Rectal smooth muscle tissue (tissue), 1 donor: Measurements from ENCODE around the gene SLC12A3.
"Not testable (repeated sequence)": the region's sequence is repeated elsewhere in the genome, so short reads cannot be mapped to it uniquely, and the experiment has no call there.

Experiments
- H3K27ac ChIP-seq: one replicate; pipeline ENCODE4 v1.7.0; 2013; ENCODE audit warnings: low read depth, low read length, inconsistent platforms
- H3K27me3 ChIP-seq: one replicate; pipeline ENCODE4 v1.7.0; 2013; ENCODE audit warnings: low read length; ENCODE audit not compliant: control insufficient read depth, insufficient read depth
- H3K36me3 ChIP-seq: one replicate; pipeline ENCODE4 v1.7.0; 2013; ENCODE audit warnings: low read length; ENCODE audit not compliant: control insufficient read depth, insufficient read depth
- H3K4me1 ChIP-seq: one replicate; pipeline ENCODE4 v1.7.0; 2013; ENCODE audit warnings: low read length; ENCODE audit not compliant: control insufficient read depth, insufficient read depth
- H3K4me3 ChIP-seq: one replicate; pipeline ENCODE4 v1.7.0; 2013; ENCODE audit warnings: low read length
- H3K9ac ChIP-seq: one replicate; pipeline ENCODE4 v1.7.0; 2013; ENCODE audit warnings: low read length

The SLC12A3 gene

GRCh38 chr16:56927471-56927870 is 62.5 kb downstream of the SLC12A3 start:
- Histone ChIP-seq H3K4me3 (no peak overlapping the region), H3K27me3 (no peaks in the 10 kb centered on the region), H3K27ac (no peak overlapping the region), H3K4me1 (peaks cover 5% of the 10 kb centered on the region), H3K9ac (no peak overlapping the region), H3K36me3 (no peaks in the 10 kb centered on the region)

GRCh38 chr16:56929639-56930038 is 64.6 kb downstream of the SLC12A3 start:
- Histone ChIP-seq H3K36me3 (no peaks in the 10 kb centered on the region), H3K4me1 (peaks cover 5% of the 10 kb centered on the region), H3K9ac (no peak overlapping the region), H3K4me3 (no peak overlapping the region), H3K27me3 (no peaks in the 10 kb centered on the region), H3K27ac (no peak overlapping the region)

DNA sequence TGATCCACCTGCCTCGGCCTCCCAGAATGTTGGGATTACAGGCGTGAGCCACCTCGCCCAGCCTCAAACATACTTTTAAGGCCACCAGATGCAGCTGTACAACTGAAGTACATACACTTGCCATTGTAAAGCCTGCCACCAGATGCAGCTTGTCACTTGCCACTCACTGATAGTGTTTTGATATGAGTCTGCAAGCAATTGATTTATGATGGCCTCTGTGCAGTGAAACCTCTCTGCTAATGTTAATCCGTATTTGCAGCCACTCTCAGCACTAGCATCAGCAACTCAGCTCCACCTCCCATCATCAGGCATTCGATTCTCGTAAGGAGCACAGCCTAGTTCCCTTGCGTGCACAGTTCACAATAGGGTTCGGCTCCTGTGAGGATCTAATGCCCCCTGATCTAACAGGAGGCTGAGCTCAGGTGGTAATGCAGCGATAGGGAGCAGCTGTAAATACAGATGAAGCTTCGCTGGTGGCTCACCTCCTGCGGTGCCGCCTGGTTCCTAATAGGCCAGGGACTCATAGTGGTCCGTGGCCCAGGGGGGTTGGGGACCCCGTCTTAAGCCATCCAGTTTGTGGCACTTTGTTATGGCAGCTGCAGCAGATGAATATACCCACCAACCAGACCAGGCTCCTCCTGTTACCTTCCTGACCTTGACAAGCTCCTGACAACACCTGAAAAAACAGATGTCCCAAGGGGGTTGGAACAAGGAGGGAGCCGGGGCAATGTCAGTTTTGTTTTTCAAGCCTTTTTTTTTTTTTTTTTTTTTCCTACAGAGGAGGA is 65.7 kb downstream of the SLC12A3 start:
- H3K4me1 ChIP-seq = peaks cover 11% of the 10 kb centered on the region
- H3K9ac ChIP-seq = no peak overlapping the region
- no peak overlapping the region for H3K4me3 ChIP-seq
- no peaks in the 10 kb centered on the region for H3K27me3 ChIP-seq
- no peaks in the 10 kb centered on the region for H3K36me3 ChIP-seq
- no peak overlapping the region for H3K27ac ChIP-seq

GRCh38 chr16:56931271-56931891 is 66.4 kb downstream of the SLC12A3 start:
- H3K27me3 ChIP-seq = no peaks in the 10 kb centered on the region
- H3K4me3 ChIP-seq = peak overlapping the region; percentile 73
- peak overlapping the region; percentile 98 for H3K27ac ChIP-seq
- H3K9ac ChIP-seq = peak overlapping the region; percentile 74
- H3K4me1 ChIP-seq = peaks cover 14% of the 10 kb centered on the region
- H3K36me3 ChIP-seq = peaks cover under 1% of the 10 kb centered on the region

DNA sequence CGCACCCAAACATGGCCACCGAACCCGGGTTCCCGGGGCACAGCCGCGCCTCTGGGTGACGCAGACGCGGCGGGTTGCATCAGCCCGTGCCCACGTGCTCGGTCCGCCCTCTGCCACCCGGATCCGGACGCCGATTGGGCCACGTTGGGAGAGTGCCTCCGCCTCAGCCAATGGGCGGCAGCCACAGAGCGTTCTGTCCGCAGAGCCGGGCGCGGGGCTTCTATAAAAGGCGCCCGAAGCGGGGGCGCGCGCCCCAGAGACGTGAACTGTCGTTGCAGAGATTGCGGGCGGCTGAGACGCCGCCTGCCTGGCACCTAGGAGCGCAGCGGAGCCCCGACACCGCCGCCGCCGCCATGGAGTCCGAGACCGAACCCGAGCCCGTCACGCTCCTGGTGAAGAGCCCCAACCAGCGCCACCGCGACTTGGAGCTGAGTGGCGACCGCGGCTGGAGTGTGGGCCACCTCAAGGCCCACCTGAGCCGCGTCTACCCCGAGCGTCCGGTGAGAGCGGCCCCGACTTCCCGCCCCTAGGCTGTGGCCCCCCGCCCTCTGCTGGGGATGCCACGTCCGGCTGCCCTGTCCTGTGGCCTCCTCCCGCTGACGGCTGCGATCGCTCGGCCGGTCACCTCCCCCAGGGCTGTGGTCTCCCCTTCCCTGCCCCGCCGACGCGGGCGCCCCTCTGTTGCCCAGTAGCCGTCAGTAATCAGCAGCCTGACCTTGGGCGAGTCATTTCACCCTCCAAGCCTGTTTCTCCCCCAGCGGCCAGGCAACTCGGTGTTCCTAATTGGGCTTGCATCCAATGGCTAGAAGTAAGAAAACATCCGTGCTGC is 67.1 kb downstream of the SLC12A3 start, which contains the start of gene HERPUD1:
Gene HERPUD1 (plus strand): TSS at position 251 of the 829 bp plus-strand sequence. CDS start 103 bp downstream, at position 354.
- H3K27ac ChIP-seq = peak within 1 kb of the TSS; percentile 98
- no peaks in the 10 kb centered on the region for H3K27me3 ChIP-seq
- H3K4me1 ChIP-seq = peaks cover 16% of the 10 kb centered on the region
- H3K36me3 ChIP-seq = peaks cover 5% of the 10 kb centered on the region
- peak within 1 kb of the TSS; percentile 91 for H3K9ac ChIP-seq
- H3K4me3 ChIP-seq = peak within 1 kb of the TSS; percentile 80

GRCh38 chr16:56932721-56933619 is 68.0 kb downstream of the SLC12A3 start:
- Histone ChIP-seq H3K9ac (peak overlapping the region; percentile 91), H3K27me3 (no peaks in the 10 kb centered on the region), H3K4me1 (peaks cover 16% of the 10 kb centered on the region), H3K36me3 (peaks cover 7% of the 10 kb centered on the region), H3K27ac (peak overlapping the region; percentile 98), H3K4me3 (peak overlapping the region; percentile 80)

DNA sequence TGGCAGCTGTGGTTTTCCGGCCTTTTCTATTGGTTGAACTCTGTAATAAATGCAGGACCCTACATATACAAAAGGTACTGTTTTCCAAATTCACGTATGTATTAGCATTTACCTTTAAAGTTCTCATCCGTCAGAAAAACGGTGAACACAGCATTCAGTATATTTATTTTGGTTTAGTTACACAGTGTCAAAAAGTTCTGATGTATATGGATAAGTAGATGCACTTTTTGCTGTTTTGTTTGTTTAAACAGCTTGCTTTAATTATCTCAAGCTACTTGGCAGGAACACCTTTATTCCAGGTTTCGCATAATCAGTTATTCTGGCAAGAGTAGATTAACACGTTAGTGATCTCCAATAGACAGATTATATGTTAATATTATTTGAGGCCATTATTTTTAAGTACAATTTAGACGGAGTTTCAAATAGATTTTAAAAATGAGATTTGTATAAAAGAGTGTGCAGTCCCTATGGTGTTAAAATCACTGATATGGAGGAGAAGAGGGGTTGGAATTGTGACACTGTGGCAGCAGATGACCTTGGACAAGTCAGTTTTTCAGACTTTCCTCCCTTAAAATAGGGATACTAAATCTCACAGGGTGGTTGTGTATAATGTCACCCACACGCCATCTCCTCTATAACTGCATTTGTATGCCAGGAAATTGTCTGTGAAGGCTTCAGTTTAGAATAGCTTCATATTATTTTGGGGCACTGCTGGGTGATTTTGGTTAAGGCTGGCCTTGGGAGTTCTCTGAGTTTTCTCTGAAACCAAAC is 69.0 kb downstream of the SLC12A3 start:
- H3K4me1 ChIP-seq = peaks cover 16% of the 10 kb centered on the region
- H3K27ac ChIP-seq = peak overlapping the region; percentile 10
- no peak overlapping the region for H3K9ac ChIP-seq
- H3K4me3 ChIP-seq = peak overlapping the region; percentile 80
- H3K27me3 ChIP-seq = no peaks in the 10 kb centered on the region
- peaks cover 14% of the 10 kb centered on the region for H3K36me3 ChIP-seq

- not testable (repeated sequence) for H3K27ac ChIP-seq, H3K27me3 ChIP-seq, H3K9ac ChIP-seq
- Histone ChIP-seq H3K36me3 (peaks cover 21% of the 10 kb centered on the region), H3K4me1 (peaks cover 16% of the 10 kb centered on the region), H3K4me3 (peak overlapping the region; percentile 80)
Measured at GRCh38 chr16:56934599-56935145, 69.7 kb downstream of the SLC12A3 start.

DNA sequence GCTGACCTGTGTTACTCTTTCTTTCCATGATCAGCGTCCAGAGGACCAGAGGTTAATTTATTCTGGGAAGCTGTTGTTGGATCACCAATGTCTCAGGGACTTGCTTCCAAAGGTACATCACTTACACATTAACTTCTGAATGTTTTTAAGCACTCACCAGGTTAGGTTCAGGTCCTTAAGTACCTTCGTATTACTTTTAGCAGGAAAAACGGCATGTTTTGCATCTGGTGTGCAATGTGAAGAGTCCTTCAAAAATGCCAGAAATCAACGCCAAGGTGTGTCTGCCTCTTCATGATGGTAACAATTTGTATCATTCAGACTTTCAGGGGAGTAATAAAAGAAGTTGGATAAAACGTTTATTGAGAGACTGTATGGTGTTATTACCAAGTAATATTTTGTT is 70.2 kb downstream of the SLC12A3 start:
- H3K36me3 ChIP-seq = peaks cover 26% of the 10 kb centered on the region
- peaks cover 16% of the 10 kb centered on the region for H3K4me1 ChIP-seq

GRCh38 chr16:56936491-56936890 is 71.5 kb downstream of the SLC12A3 start:
- Histone ChIP-seq H3K27ac (no peak overlapping the region), H3K27me3 (no peaks in the 10 kb centered on the region), H3K4me3 (no peak overlapping the region), H3K4me1 (peaks cover 12% of the 10 kb centered on the region), H3K36me3 (peaks cover 37% of the 10 kb centered on the region), H3K9ac (no peak overlapping the region)

More for the DNA sequence above, 70.2 kb downstream of the SLC12A3 start:
- H3K27ac ChIP-seq = no peak overlapping the region
- no peaks in the 10 kb centered on the region for H3K27me3 ChIP-seq
- peak overlapping the region; percentile 28 for H3K4me3 ChIP-seq
- no peak overlapping the region for H3K9ac ChIP-seq

DNA sequence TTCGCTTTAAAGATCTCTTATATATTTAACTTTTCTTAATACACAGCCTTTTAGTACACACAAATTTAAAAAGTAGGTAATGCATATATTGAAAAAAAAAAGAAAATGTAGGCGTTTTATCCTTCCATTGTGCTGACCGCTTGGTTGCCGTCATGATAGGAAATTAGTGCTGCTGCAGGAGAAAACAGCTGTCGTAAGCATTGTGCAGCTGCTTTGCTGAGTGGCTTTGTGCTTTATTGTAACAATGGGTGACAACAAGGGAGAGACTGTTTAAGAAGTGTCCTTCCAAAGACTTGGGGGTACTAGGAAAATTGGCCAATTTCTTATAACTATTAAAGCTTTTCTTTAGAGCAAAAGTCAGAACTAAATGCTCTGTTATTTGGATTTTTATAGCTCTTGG is 71.9 kb downstream of the SLC12A3 start:
- peaks cover 40% of the 10 kb centered on the region for H3K36me3 ChIP-seq
- no peak overlapping the region for H3K27ac ChIP-seq
- no peak overlapping the region for H3K9ac ChIP-seq
- peaks cover 11% of the 10 kb centered on the region for H3K4me1 ChIP-seq
- H3K4me3 ChIP-seq = no peak overlapping the region
- H3K27me3 ChIP-seq = no peaks in the 10 kb centered on the region
